RWPE1 (cell line): ENCODE measurements around the gene PIK3AP1.

ENCODE experiments used
- CTCF ChIA-PET: fragments of 350-600 bp; sonication (Branson Sonifier 250); formaldehyde crosslinking; extraction: SDS; loops from one replicate; lab custom pipeline; 2021; lab: Yijun Ruan, JAX
- POLR2A ChIA-PET: fragments of 400-600 bp; formaldehyde crosslinking; extraction: SDS; loops from one replicate; lab custom pipeline; 2020; ENCODE audit warnings: antibody characterized with exemption; ENCODE audit not compliant: low non-redundant PET; lab: Yijun Ruan, JAX
- DNase-seq: peaks from one replicate; pipeline ENCODE4 v3.0.0; 2012; ENCODE audit warnings: low spot score
- H3K27ac ChIP-seq: fragments of 450-650 bp; 2 replicates; pipeline ENCODE4 v1.5.1; 2017
- CTCF ChIP-seq: fragments of 450-650 bp; conservative IDR thresholded peaks from 2 replicates; pipeline ENCODE4 v1.5.1; 2017; ENCODE audit warnings: low read depth, mild to moderate bottlenecking

Gene PIK3AP1

GRCh38 chr10:96606216-96606615 lies 114.1 kb downstream of the PIK3AP1 start:
- no peak for TF ChIP-seq CTCF
- POLR2A ChIA-PET, result no interaction called here
- DNase-seq, result no peak
- no peak overlapping the region for H3K27ac ChIP-seq
- CTCF ChIA-PET, result interaction anchor here (0.6 kb wide), 1 partner anchor 139 kb away, joined by 6 read pairs; no protein-coding TSS in a partner anchor

- H3K27ac ChIP-seq, result no peak overlapping the region
- no peak for TF ChIP-seq CTCF
- CTCF ChIA-PET, result interaction anchor here (0.6 to 1.0 kb wide), 2 partner anchors 87 to 657 kb away, joined by 4 read pairs; partner anchors contain the start of gene TLL2
- DNase-seq, result no peak
- POLR2A ChIA-PET, result interaction anchor here (0.7 kb wide), 1 partner anchor 13 kb away, joined by 4 read pairs; no protein-coding TSS in a partner anchor
Observed at GRCh38 chr10:96600337-96600736, 120.0 kb downstream of the PIK3AP1 start.

GRCh38 chr10:96598846-96599245 lies 121.5 kb downstream of the PIK3AP1 start:
- CTCF ChIA-PET, result interaction anchor here (1.1 kb wide), 1 partner anchor 42 kb away, joined by 7 read pairs; no protein-coding TSS in a partner anchor
- POLR2A ChIA-PET, result no interaction called here
- DNase-seq, result no peak
- TF ChIP-seq CTCF, result no peak
- H3K27ac ChIP-seq, result no peak overlapping the region

- no peak for TF ChIP-seq CTCF
- no peak overlapping the region for H3K27ac ChIP-seq
- CTCF ChIA-PET, result interaction anchor here (0.6 kb wide), 1 partner anchor 18 kb away, joined by 3 read pairs; no protein-coding TSS in a partner anchor
- POLR2A ChIA-PET, result no interaction called here
- no peak for DNase-seq
Observed at GRCh38 chr10:96596422-96597407, 123.6 kb downstream of the PIK3AP1 start.

GRCh38 chr10:96595741-96596140 lies 124.6 kb downstream of the PIK3AP1 start:
- no peak overlapping the region for H3K27ac ChIP-seq
- ChIA-PET POLR2A (no interaction called here), CTCF (interaction anchor here (0.5 kb wide), 1 partner anchor 125 kb away, joined by 3 read pairs; no protein-coding TSS in a partner anchor)
- DNase-seq, result no peak
- no peak for TF ChIP-seq CTCF

GRCh38 chr10:96591946-96592345 lies 128.4 kb downstream of the PIK3AP1 start:
- no peak overlapping the region for H3K27ac ChIP-seq
- no peak for DNase-seq
- no peak for TF ChIP-seq CTCF
- ChIA-PET POLR2A (no interaction called here), CTCF (no interaction called here)
